ENCODE measurements around the gene KCNA5. TPM values are rescaled to one million over a fixed set of nuclear protein-coding genes. Genes with fewer than 3 reads are reported as not detected.

Gene KCNA5
- total RNA-seq, 1 experiment from 2014 or later, result not detected

- no peak overlapping the region for H3K4me3 ChIP-seq (ENCODE audit: low read depth, low read length, poor library complexity, severe bottlenecking)
- intact Hi-C loops (cut with micrococcal nuclease; ENCODE audit: unreplicated experiment), result no loop called here
- no peaks in the 10 kb centered on the region for H3K4me1 ChIP-seq (ENCODE audit: insufficient read depth, low read length, poor library complexity, severe bottlenecking)
- POLR2A ChIA-PET (ENCODE audit: low non-redundant PET), result no interaction called here
- DNase-seq (ENCODE audit: low spot score), result no peak
- TF ChIP-seq EZH2 (IDR thresholded peaks at IDR 0.05; ENCODE audit: borderline replicate concordance, low read depth, low read length, poor library complexity, severe bottlenecking) (no peak), CTCF (conservative IDR thresholded peaks at IDR 0.05; ENCODE audit: low read depth, low read length) (no peak)
- no TSS peak for BruUV-seq (replicated peaks)
- CTCF ChIA-PET, result no interaction called here
- H3K27ac ChIP-seq (ENCODE audit: low read depth, low read length, poor library complexity, severe bottlenecking), result no peak overlapping the region
- H3K36me3 ChIP-seq (ENCODE audit: insufficient read depth, low read length, poor library complexity, severe bottlenecking), result no peaks in the 10 kb centered on the region
- peaks cover 73% of the 10 kb centered on the region for H3K27me3 ChIP-seq (replicated peaks; ENCODE audit: insufficient read depth, low read depth, low read length, poor library complexity)
- H3K9me3 ChIP-seq (ENCODE audit: low read depth, low read length, poor library complexity, severe bottlenecking), result no peaks in the 10 kb centered on the region
Measured at GRCh38 chr12:5047094-5047493, 3.4 kb downstream of the KCNA5 start.

DNA sequence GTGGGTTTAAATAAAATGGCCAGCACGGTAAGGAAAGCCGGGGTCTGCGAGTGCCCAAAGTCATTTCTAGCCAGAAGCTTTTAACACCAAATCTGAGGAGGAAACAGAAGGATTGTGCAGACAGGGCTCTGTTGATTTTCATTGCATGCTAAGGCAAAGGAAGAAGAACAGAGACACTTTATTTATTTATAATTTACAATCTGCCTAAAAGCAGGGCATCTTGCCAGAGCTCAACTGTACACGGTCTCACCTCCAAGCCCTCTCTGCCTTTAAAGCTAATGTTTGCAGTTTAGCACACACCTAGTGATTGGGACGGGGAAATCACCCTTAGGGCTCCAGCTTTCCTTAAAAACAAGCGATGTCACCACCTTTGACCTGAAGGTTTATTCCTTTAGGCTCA lies 4.0 kb downstream of the KCNA5 start:
- H3K9me3 ChIP-seq (ENCODE audit: low read depth, low read length, poor library complexity, severe bottlenecking), result no peaks in the 10 kb centered on the region
- intact Hi-C loops (cut with micrococcal nuclease; ENCODE audit: unreplicated experiment), result no loop called here
- TF ChIP-seq CTCF (conservative IDR thresholded peaks at IDR 0.05; ENCODE audit: low read depth, low read length) (no peak), EZH2 (IDR thresholded peaks at IDR 0.05; ENCODE audit: borderline replicate concordance, low read depth, low read length, poor library complexity, severe bottlenecking) (no peak)
- no peaks in the 10 kb centered on the region for H3K36me3 ChIP-seq (ENCODE audit: insufficient read depth, low read length, poor library complexity, severe bottlenecking)
- H3K4me1 ChIP-seq (ENCODE audit: insufficient read depth, low read length, poor library complexity, severe bottlenecking), result no peaks in the 10 kb centered on the region
- H3K27ac ChIP-seq (ENCODE audit: low read depth, low read length, poor library complexity, severe bottlenecking), result no peak overlapping the region
- no peak for DNase-seq (ENCODE audit: low spot score)
- H3K4me3 ChIP-seq (ENCODE audit: low read depth, low read length, poor library complexity, severe bottlenecking), result no peak overlapping the region
- POLR2A ChIA-PET (ENCODE audit: low non-redundant PET), result no interaction called here
- H3K27me3 ChIP-seq (replicated peaks; ENCODE audit: insufficient read depth, low read depth, low read length, poor library complexity), result peaks cover 66% of the 10 kb centered on the region
- no TSS peak for BruUV-seq (replicated peaks)
- CTCF ChIA-PET, result no interaction called here

GRCh38 chr12:5050542-5050941 lies 6.9 kb downstream of the KCNA5 start:
- POLR2A ChIA-PET (ENCODE audit: low non-redundant PET), result no interaction called here
- TF ChIP-seq EZH2 (IDR thresholded peaks at IDR 0.05; ENCODE audit: borderline replicate concordance, low read depth, low read length, poor library complexity, severe bottlenecking) (no peak), CTCF (conservative IDR thresholded peaks at IDR 0.05; ENCODE audit: low read depth, low read length) (no peak)
- no peak overlapping the region for H3K27ac ChIP-seq (ENCODE audit: low read depth, low read length, poor library complexity, severe bottlenecking)
- intact Hi-C loops (cut with micrococcal nuclease; ENCODE audit: unreplicated experiment), result no loop called here
- BruUV-seq (replicated peaks), result no TSS peak
- DNase-seq (ENCODE audit: low spot score), result no peak
- H3K36me3 ChIP-seq (ENCODE audit: insufficient read depth, low read length, poor library complexity, severe bottlenecking), result no peaks in the 10 kb centered on the region
- H3K4me3 ChIP-seq (ENCODE audit: low read depth, low read length, poor library complexity, severe bottlenecking), result no peak overlapping the region
- CTCF ChIA-PET, result no interaction called here
- H3K9me3 ChIP-seq (ENCODE audit: low read depth, low read length, poor library complexity, severe bottlenecking), result no peaks in the 10 kb centered on the region
- H3K4me1 ChIP-seq (ENCODE audit: insufficient read depth, low read length, poor library complexity, severe bottlenecking), result no peaks in the 10 kb centered on the region
- H3K27me3 ChIP-seq (replicated peaks; ENCODE audit: insufficient read depth, low read depth, low read length, poor library complexity), result peaks cover 57% of the 10 kb centered on the region

Data from A673 (cell line).